GM12878 (cell line): ENCODE data around the gene PTPRD. TPM values are rescaled to one million over a fixed set of nuclear protein-coding genes. Genes with fewer than 3 reads are reported as not detected.

Source experiments
- ATAC-seq: fragments of 200-7000 bp; cut with Tn5 transposase; 3 replicates; pipeline ENCODE4 v1.9.1; 2020; ENCODE audit warnings: mild to moderate bottlenecking, moderate library complexity
- BruUV-seq: library from RNA; stranded (reverse); fragments of 400-500 nt; replicated peaks from 2 replicates; lab custom pipeline; 2021; lab: Mats Ljungman, UMichigan
- CTCF ChIA-PET: fragments of 300-600 bp; sonication (Branson Sonifier 250); formaldehyde crosslinking; extraction: SDS; loops from one replicate; lab custom pipeline; 2021; ENCODE audit warnings: inconsistent platforms; lab: Yijun Ruan, JAX
- POLR2A ChIA-PET: fragments of 350-600 bp; formaldehyde crosslinking; extraction: SDS; loops from one replicate; lab custom pipeline; 2021; ENCODE audit warnings: inconsistent platforms; lab: Charles Lee
- RAD21 ChIA-PET: fragments of 300-600 bp; sonication (Branson Sonifier 250); formaldehyde crosslinking; loops from one replicate; lab custom pipeline; 2023; ENCODE audit warnings: antibody characterized with exemption; ENCODE audit not compliant: unreplicated experiment; lab: Charles Lee
- SMC1A ChIA-PET: fragments of 300-600 bp; sonication (Branson Sonifier 250); formaldehyde crosslinking; loops from one replicate; lab custom pipeline; 2023; ENCODE audit not compliant: unreplicated experiment, uncharacterized antibody; lab: Charles Lee
- DNase-seq: peaks from one replicate; pipeline ENCODE4 v3.0.0-alpha.2; 2011; ENCODE audit warnings: low read depth, low spot score
- FAIRE-seq: peaks from 3 replicates; lab custom pipeline; 2011; peaks lifted over from hg19 to GRCh38; lab: Jason Lieb, UNC
- H2AFZ ChIP-seq: 2 replicates; pipeline ENCODE4 v1.6.0; 2011; ENCODE audit warnings: low read depth, low read length, control low read depth; ENCODE audit not compliant: control insufficient read depth
- H3K27ac ChIP-seq: 2 replicates; pipeline ENCODE4 v1.5.1; 2011; ENCODE audit warnings: control low read depth; ENCODE audit not compliant: control insufficient read depth, insufficient read depth
- H3K27me3 ChIP-seq, 2 experiments: replicated peaks in 1 of 2; 2 replicates each; pipeline versions ENCODE4 v1.6.0 to v1.6.1; 2011; ENCODE audit warnings: low read length in 1 of 2; ENCODE audit not compliant: control insufficient read depth in 2 of 2, insufficient read depth in 2 of 2
- H3K36me3 ChIP-seq, 2 experiments: 2 replicates each; pipeline ENCODE4 v1.5.1; 2011; ENCODE audit warnings: low read length in 1 of 2; ENCODE audit not compliant: control insufficient read depth in 2 of 2, insufficient read depth in 2 of 2
- H3K4me1 ChIP-seq: 2 replicates; pipeline ENCODE4 v1.6.1; 2011; ENCODE audit warnings: mild to moderate bottlenecking, low read length, moderate library complexity, mixed read lengths; ENCODE audit not compliant: control insufficient read depth, insufficient read depth
- H3K4me2 ChIP-seq: 2 replicates; pipeline ENCODE4 v1.6.0; 2011; ENCODE audit warnings: control low read depth; ENCODE audit not compliant: control insufficient read depth, insufficient read depth
- H3K4me3 ChIP-seq: fragments of 200-600 bp; sonication (generic); 2 replicates; pipeline ENCODE4 v1.5.1; 2016
- H3K79me2 ChIP-seq: 2 replicates; pipeline ENCODE4 v1.6.0; 2011; ENCODE audit warnings: low read length; ENCODE audit not compliant: control insufficient read depth, insufficient read depth
- H3K9ac ChIP-seq: 2 replicates; pipeline ENCODE4 v1.8.0; 2011; ENCODE audit warnings: low read length, control low read depth, mixed read lengths; ENCODE audit not compliant: control insufficient read depth, insufficient read depth
- H3K9me3 ChIP-seq: replicated peaks from 3 replicates; pipeline ENCODE4 v1.5.1; 2011; ENCODE audit warnings: mild to moderate bottlenecking, low read length; ENCODE audit not compliant: control insufficient read depth, insufficient read depth
- H4K20me1 ChIP-seq: 2 replicates; pipeline ENCODE4 v1.6.0; 2011; ENCODE audit not compliant: control insufficient read depth, insufficient read depth
- CBX3 ChIP-seq: fragments of 200-600 bp; sonication (generic); IDR thresholded peaks from 2 replicates; pipeline ENCODE4 v1.6.1; 2016; ENCODE audit warnings: low read depth, borderline replicate concordance
- E4F1 ChIP-seq: fragments of 450-650 bp; IDR thresholded peaks from 2 replicates; pipeline ENCODE4 v1.6.1; 2018; ENCODE audit warnings: borderline replicate concordance, mild to moderate bottlenecking; ENCODE audit not compliant: partially characterized antibody
- POLR2AphosphoS2 ChIP-seq: IDR thresholded peaks from 2 replicates; pipeline ENCODE4 v1.6.1; 2011; ENCODE audit warnings: low read depth, mild to moderate bottlenecking, low read length, improper control_type of control experiment, moderate library complexity
- ZNF622 ChIP-seq: fragments of 450-650 bp; IDR thresholded peaks from 2 replicates; pipeline ENCODE4 v1.6.1; 2017; ENCODE audit warnings: mild to moderate bottlenecking, inconsistent platforms
- WGBS: methylation state at CpG from one replicate; pipeline ENCODE4 v1.1.6; 2016; ENCODE audit warnings: low lambda C conversion rate; ENCODE audit not compliant: insufficient replicate concordance, insufficient coverage; ENCODE audit errors: missing lambda C conversion rate; 5-methylcytosine and 5-hydroxymethylcytosine counted together
- in situ Hi-C: fragments of 300-500 bp; cut with MboI; formaldehyde crosslinking; loops from 9 replicates; pipeline ENCODE4 v1.14.3; 2018; ENCODE audit warnings: mixed read lengths
- intact Hi-C: fragments of 100-400 bp; cut with micrococcal nuclease; formaldehyde crosslinking; loops from one replicate; pipeline ENCODE4 v1.14.2; 2022; ENCODE audit not compliant: unreplicated experiment
- polyA plus RNA-seq, 11 experiments: library from polyadenylated mRNA; depleted of rRNA in 4 of 11; unstranded in 6 of 11; stranded (reverse) in 5 of 11; fragments of >200 nt; fragmentation: Nextera tagmentation in 4 of 11; fragmentation: Illumina TruSeq in 1 of 11; extraction: Ambion mirVana in 4 of 11; extraction: Trizol in 1 of 11; gene quantifications; 1 replicate in 1 of 11; 2 replicates in 10 of 11; pipeline versions ENCODE4 v1.2.1 to v1.2.3, GENCODE V29; 2011 to 2016; ENCODE audit warnings: inconsistent platforms in 2 of 11, missing spikeins in 2 of 11, low read depth in 1 of 11
- total RNA-seq, 4 experiments: library from RNA; depleted of rRNA in 3 of 4; stranded (reverse); fragments of >200 nt in 3 of 4; fragmentation: Illumina TruSeq in 1 of 4; extraction: Trizol in 1 of 4; gene quantifications; 2 replicates each; pipeline versions ENCODE4 v1.2.1 to v1.2.3, GENCODE V29; 2013 to 2021

The PTPRD gene
- total and polyA plus RNA-seq, 10 of the 15 experiments (the other 5 are each of a cell fraction or from before 2014, with no cell fraction given) = under 0.01 to 0.05 (median 0.01) TPM; not detected in 7

GRCh38 chr9:8508671-8509290 is 2104.0 kb downstream of the PTPRD start:
- H3K36me3 ChIP-seq = no peaks in the 10 kb centered on the region
- no peak for TF ChIP-seq E4F1
- no peak for TF ChIP-seq POLR2AphosphoS2
- TF ChIP-seq CBX3 = no peak
- no peak overlapping the region for H3K4me2 ChIP-seq
- ChIA-PET POLR2A (no interaction called here), CTCF (no interaction called here), SMC1A (no interaction called here), RAD21 (no interaction called here)
- no peaks in the 10 kb centered on the region for H3K79me2 ChIP-seq
- no peak for DNase-seq
- H2AFZ ChIP-seq = no peak overlapping the region
- ATAC-seq = no peak
- intact Hi-C loops (no loop called here), in situ Hi-C loops (no loop called here)
- H4K20me1 ChIP-seq = no peaks in the 10 kb centered on the region
- no peak overlapping the region for H3K9ac ChIP-seq
- WGBS = 85% methylated on average over 1 of the region's 1 CpG
- H3K4me1 ChIP-seq = no peaks in the 10 kb centered on the region
- H3K27me3 ChIP-seq = no peaks in the 10 kb centered on the region
- BruUV-seq = no TSS peak
- FAIRE-seq = no peak
- H3K4me3 ChIP-seq = no peak overlapping the region
- H3K9me3 ChIP-seq = no peaks in the 10 kb centered on the region
- H3K27ac ChIP-seq = no peak overlapping the region

- ATAC-seq (no peak), DNase-seq (no peak), FAIRE-seq (no peak)
- no peak overlapping the region for H3K4me3 ChIP-seq
- ChIA-PET SMC1A (interaction anchor here (1.5 kb wide), 1 partner anchor 43 kb away, joined by 3 read pairs; no protein-coding TSS in a partner anchor), CTCF (no interaction called here), POLR2A (no interaction called here), RAD21 (no interaction called here)
- H2AFZ ChIP-seq = no peak overlapping the region
- no peaks in the 10 kb centered on the region for H4K20me1 ChIP-seq
- H3K4me1 ChIP-seq = no peaks in the 10 kb centered on the region
- BruUV-seq = no TSS peak
- no peaks in the 10 kb centered on the region for H3K36me3 ChIP-seq
- no peak overlapping the region for H3K9ac ChIP-seq
- no peaks in the 10 kb centered on the region for H3K9me3 ChIP-seq
- 48% methylated on average over 4 of the region's 4 CpGs for WGBS
- in situ Hi-C loops (no loop called here), intact Hi-C loops (no loop called here)
- H3K27ac ChIP-seq = no peak overlapping the region
- no peaks in the 10 kb centered on the region for H3K27me3 ChIP-seq
- TF ChIP-seq ZNF622 = no peak
- H3K4me2 ChIP-seq = no peak overlapping the region
- no peaks in the 10 kb centered on the region for H3K79me2 ChIP-seq
Observed at GRCh38 chr9:8494571-8494970, 2118.2 kb downstream of the PTPRD start.
